CD8-positive, alpha-beta memory T cell (primary cell): ENCODE data around the gene CCS. TPM values are rescaled to one million over a fixed set of nuclear protein-coding genes. Genes with fewer than 3 reads are reported as not detected.

Source experiments
- CTCF ChIA-PET: fragments of 350-600 bp; sonication (Branson Sonifier 250); formaldehyde crosslinking; loops from one replicate; lab custom pipeline; 2021; ENCODE audit warnings: antibody characterized with exemption; lab: Charles Lee
- POLR2A ChIA-PET: fragments of 350-600 bp; sonication (Branson Sonifier 250); formaldehyde crosslinking; loops from one replicate; lab custom pipeline; 2021; ENCODE audit warnings: antibody characterized with exemption; lab: Charles Lee
- DNase-seq, 5 donors: peaks; one replicate each; pipeline versions ENCODE4 v3.0.0 to v3.0.0-alpha.2; 2020 to 2022; ENCODE audit warnings: mixed read lengths in 1 of 5
- H3K27ac ChIP-seq: one replicate; pipeline ENCODE4 v1.7.0; 2013; ENCODE audit warnings: low read depth, mild to moderate bottlenecking, low read length, moderate library complexity
- H3K27me3 ChIP-seq: 2 replicates; pipeline ENCODE4 v1.7.0; 2013; ENCODE audit warnings: low read length, mild to moderate bottlenecking; ENCODE audit not compliant: insufficient read depth, poor library complexity, severe bottlenecking
- H3K36me3 ChIP-seq: 2 replicates; pipeline ENCODE4 v1.7.0; 2013; ENCODE audit warnings: mild to moderate bottlenecking, low read length, moderate library complexity; ENCODE audit not compliant: insufficient read depth
- H3K4me1 ChIP-seq: 2 replicates; pipeline ENCODE4 v1.7.0; 2013; ENCODE audit warnings: mild to moderate bottlenecking, low read length, moderate library complexity; ENCODE audit not compliant: insufficient read depth
- H3K4me3 ChIP-seq: 2 replicates; pipeline ENCODE4 v1.7.0; 2013; ENCODE audit warnings: mild to moderate bottlenecking, low read length
- H3K9me3 ChIP-seq: 2 replicates; pipeline ENCODE4 v1.7.0; 2013; ENCODE audit warnings: mild to moderate bottlenecking, low read length
- H3K27ac Mint-ChIP-seq, 8 donors: one replicate each; pipeline ENCODE4 v1.8.0; 2020 to 2021; ENCODE audit warnings: mixed read lengths in 8 of 8, mild to moderate bottlenecking in 6 of 8, inconsistent platforms in 3 of 8, moderate library complexity in 3 of 8
- H3K27me3 Mint-ChIP-seq, 2 donors: one replicate each; pipeline ENCODE4 v1.8.0; 2020 to 2021; ENCODE audit warnings: mixed read lengths in 2 of 2, mild to moderate bottlenecking in 1 of 2, moderate library complexity in 1 of 2
- H3K36me3 Mint-ChIP-seq, 3 donors: one replicate each; pipeline ENCODE4 v1.8.0; 2020 to 2021; ENCODE audit warnings: mixed read lengths in 3 of 3, inconsistent platforms in 1 of 3, mild to moderate bottlenecking in 1 of 3
- H3K4me1 Mint-ChIP-seq, 3 donors: one replicate each; pipeline ENCODE4 v1.8.0; 2020 to 2021; ENCODE audit warnings: mixed read lengths in 3 of 3, inconsistent platforms in 1 of 3, mild to moderate bottlenecking in 1 of 3
- H3K4me3 Mint-ChIP-seq, 7 donors: one replicate each; pipeline ENCODE4 v1.8.0; 2020 to 2021; ENCODE audit warnings: mixed read lengths in 7 of 7, mild to moderate bottlenecking in 6 of 7, moderate library complexity in 4 of 7, inconsistent platforms in 2 of 7
- H3K9me3 Mint-ChIP-seq, 5 donors: one replicate each; pipeline ENCODE4 v1.8.0; 2020 to 2022; ENCODE audit warnings: mixed read lengths in 5 of 5, mild to moderate bottlenecking in 3 of 5, moderate library complexity in 2 of 5, inconsistent platforms in 1 of 5
- polyA plus RNA-seq: library from polyadenylated mRNA; unstranded; fragments of 300-500 nt; fragmentation: Illumina TruSeq; gene quantifications from one replicate; pipeline ENCODE4 v1.2.3, GENCODE V29; 2021
- total RNA-seq, 2 experiments: library from RNA; stranded (reverse); gene quantifications; one replicate each; pipeline ENCODE4 v1.2.3, GENCODE V29; 2021

CCS gene
- total and polyA plus RNA-seq, 3 experiments from 2014 or later = 24.1 to 41.1 (median 25.7) TPM

GRCh38 chr11:66562275-66562674, 30.7 kb upstream of the CCS start:
- CTCF ChIA-PET = interaction anchor here (1.0 to 2.5 kb wide), 4 partner anchors 9 to 116 kb away, joined by 3 to 8 read pairs (median 3); partner anchors contain the start of gene RBM4B
- H3K36me3 ChIP-seq = no peaks in the 10 kb centered on the region
- Mint-ChIP-seq H3K9me3 (no peaks in the 10 kb centered on the region), H3K4me1 (peaks cover 0 to 8% (median 4%) of the 10 kb centered on the region in 3 donors), H3K27ac (no peak overlapping the region), H3K36me3 (peaks cover 0 to 5% (median 1%) of the 10 kb centered on the region in 3 donors), H3K27me3 (peaks cover 5 to 8% of the 10 kb centered on the region in 2 donors), H3K4me3 (no peak overlapping the region)
- no peak overlapping the region for H3K4me3 ChIP-seq
- peaks cover 5% of the 10 kb centered on the region for H3K4me1 ChIP-seq
- H3K27ac ChIP-seq = no peak overlapping the region
- H3K27me3 ChIP-seq = no peaks in the 10 kb centered on the region
- H3K9me3 ChIP-seq = no peaks in the 10 kb centered on the region
- DNase-seq = no peak
- POLR2A ChIA-PET = interaction anchor here (0.5 kb wide), 1 partner anchor 791 kb away, joined by 3 read pairs; the partner anchor contains the start of gene POLD4

- Histone ChIP-seq H3K27me3 (no peaks in the 10 kb centered on the region), H3K27ac (no peak overlapping the region), H3K36me3 (no peaks in the 10 kb centered on the region), H3K9me3 (no peaks in the 10 kb centered on the region), H3K4me1 (peaks cover 9% of the 10 kb centered on the region), H3K4me3 (no peak overlapping the region)
- ChIA-PET POLR2A (interaction anchor here (0.5 kb wide), 1 partner anchor 790 kb away, joined by 3 read pairs; the partner anchor contains the start of gene POLD4), CTCF (no interaction called here)
- no peak overlapping the region for H3K4me3 Mint-ChIP-seq
- no peak for DNase-seq
- peaks cover 6 to 7% of the 10 kb centered on the region in 2 donors for H3K27me3 Mint-ChIP-seq
- peak overlapping the region in 1 of 8 donors; percentile 46 for H3K27ac Mint-ChIP-seq
- H3K4me1 Mint-ChIP-seq = peaks cover 0 to 15% (median 10%) of the 10 kb centered on the region in 3 donors
- H3K36me3 Mint-ChIP-seq = peaks cover 0 to 5% (median 1%) of the 10 kb centered on the region in 3 donors
- no peaks in the 10 kb centered on the region for H3K9me3 Mint-ChIP-seq
These were observed 29.9 kb upstream of the CCS start for GRCh38 chr11:66562907-66563583.

- Histone ChIP-seq H3K4me3 (no peak overlapping the region), H3K27ac (no peak overlapping the region), H3K36me3 (no peaks in the 10 kb centered on the region), H3K27me3 (no peaks in the 10 kb centered on the region), H3K9me3 (no peaks in the 10 kb centered on the region), H3K4me1 (peaks cover 11% of the 10 kb centered on the region)
- CTCF ChIA-PET = no interaction called here
- H3K27ac Mint-ChIP-seq = no peak overlapping the region
- H3K4me1 Mint-ChIP-seq = peaks cover 4 to 16% (median 11%) of the 10 kb centered on the region in 3 donors
- H3K4me3 Mint-ChIP-seq = no peak overlapping the region
- DNase-seq = no peak
- peaks cover 0 to 5% (median 0%) of the 10 kb centered on the region in 3 donors for H3K36me3 Mint-ChIP-seq
- POLR2A ChIA-PET = no interaction called here
- H3K27me3 Mint-ChIP-seq = peaks cover 1 to 7% of the 10 kb centered on the region in 2 donors
- no peaks in the 10 kb centered on the region for H3K9me3 Mint-ChIP-seq
These were observed 29.2 kb upstream of the CCS start for GRCh38 chr11:66563832-66564231.

GRCh38 chr11:66564538-66564937, 28.4 kb upstream of the CCS start:
- Mint-ChIP-seq H3K4me3 (peak overlapping the region in 2 of 7 donors; percentile 16 to 20), H3K27me3 (peaks cover 0 to 7% of the 10 kb centered on the region in 2 donors), H3K27ac (no peak overlapping the region), H3K4me1 (peaks cover 4 to 15% (median 10%) of the 10 kb centered on the region in 3 donors), H3K9me3 (no peaks in the 10 kb centered on the region), H3K36me3 (peaks cover 0 to 5% (median 0%) of the 10 kb centered on the region in 3 donors)
- H3K36me3 ChIP-seq = no peaks in the 10 kb centered on the region
- no peaks in the 10 kb centered on the region for H3K9me3 ChIP-seq
- no peaks in the 10 kb centered on the region for H3K27me3 ChIP-seq
- H3K27ac ChIP-seq = no peak overlapping the region
- POLR2A ChIA-PET = no interaction called here
- DNase-seq = no peak
- CTCF ChIA-PET = interaction anchor here (1.0 kb wide), 1 partner anchor 12 kb away, joined by 3 read pairs; no protein-coding TSS in a partner anchor
- peaks cover 9% of the 10 kb centered on the region for H3K4me1 ChIP-seq
- H3K4me3 ChIP-seq = no peak overlapping the region

- H3K4me1 ChIP-seq = peaks cover 9% of the 10 kb centered on the region
- Mint-ChIP-seq H3K36me3 (peaks cover 0 to 5% (median 0%) of the 10 kb centered on the region in 3 donors), H3K27ac (no peak overlapping the region), H3K9me3 (no peaks in the 10 kb centered on the region), H3K4me1 (peaks cover 4 to 15% (median 10%) of the 10 kb centered on the region in 3 donors), H3K4me3 (peak overlapping the region in 1 of 7 donors; percentile 20), H3K27me3 (peaks cover 2 to 7% of the 10 kb centered on the region in 2 donors)
- no peak overlapping the region for H3K27ac ChIP-seq
- H3K9me3 ChIP-seq = no peaks in the 10 kb centered on the region
- no peaks in the 10 kb centered on the region for H3K36me3 ChIP-seq
- ChIA-PET CTCF (interaction anchor here (1.0 kb wide), 1 partner anchor 12 kb away, joined by 3 read pairs; no protein-coding TSS in a partner anchor), POLR2A (no interaction called here)
- H3K27me3 ChIP-seq = no peaks in the 10 kb centered on the region
- DNase-seq = no peak
- H3K4me3 ChIP-seq = no peak overlapping the region
These were observed 28.0 kb upstream of the CCS start for GRCh38 chr11:66564984-66565383.

- no peak for DNase-seq
- Histone ChIP-seq H3K4me3 (no peak overlapping the region), H3K27me3 (no peaks in the 10 kb centered on the region), H3K4me1 (peaks cover 9% of the 10 kb centered on the region), H3K27ac (no peak overlapping the region), H3K9me3 (no peaks in the 10 kb centered on the region), H3K36me3 (no peaks in the 10 kb centered on the region)
- Mint-ChIP-seq H3K27me3 (peaks cover 7 to 11% of the 10 kb centered on the region in 2 donors), H3K4me3 (peak overlapping the region in 4 of 7 donors; percentile 12 to 55 (median 20)), H3K9me3 (no peaks in the 10 kb centered on the region), H3K36me3 (peaks cover 0 to 5% (median 0%) of the 10 kb centered on the region in 3 donors), H3K27ac (no peak overlapping the region), H3K4me1 (peaks cover 4 to 15% (median 10%) of the 10 kb centered on the region in 3 donors)
- POLR2A ChIA-PET = no interaction called here
- CTCF ChIA-PET = no interaction called here
These were observed 26.8 kb upstream of the CCS start for GRCh38 chr11:66566221-66566620.

GRCh38 chr11:66567787-66568123, 25.2 kb upstream of the CCS start:
- Histone ChIP-seq H3K4me3 (peak overlapping the region; percentile 41), H3K9me3 (no peaks in the 10 kb centered on the region)

More at GRCh38 chr11:66567787-66568123, 25.2 kb upstream of the CCS start:
- ChIA-PET CTCF (interaction anchor here (1.2 to 3.8 kb wide), 5 partner anchors 10 to 128 kb away, joined by 3 to 14 read pairs (median 5); partner anchors contain the start of genes ACTN3, RBM4B and ZDHHC24), POLR2A (interaction anchor here (1.1 to 2.5 kb wide), 3 partner anchors 22 to 110 kb away, joined by 4 to 12 read pairs (median 7); partner anchors contain the start of genes ACTN3, RBM14, RBM4B and ZDHHC24)
- H3K4me1 Mint-ChIP-seq = peaks cover 4 to 15% (median 10%) of the 10 kb centered on the region in 3 donors
- no peak for DNase-seq
- Histone ChIP-seq H3K4me1 (peaks cover 9% of the 10 kb centered on the region), H3K27ac (no peak overlapping the region), H3K36me3 (no peaks in the 10 kb centered on the region), H3K27me3 (no peaks in the 10 kb centered on the region)
- peaks cover 5 to 11% of the 10 kb centered on the region in 2 donors for H3K27me3 Mint-ChIP-seq
- H3K27ac Mint-ChIP-seq = no peak overlapping the region
- no peaks in the 10 kb centered on the region for H3K9me3 Mint-ChIP-seq
- peak overlapping the region; percentile 45 to 83 (median 73) for H3K4me3 Mint-ChIP-seq
- H3K36me3 Mint-ChIP-seq = peaks cover 0 to 5% (median 0%) of the 10 kb centered on the region in 3 donors
